Globus pallidus (tissue), 1 donor: Measurements from ENCODE around the gene SP100.
"Not testable (repeated sequence)": the region's sequence is repeated elsewhere in the genome, so short reads cannot be mapped to it uniquely, and the experiment has no call there.

ENCODE experiments used
- DNase-seq: peaks from one replicate; pipeline ENCODE4 v3.0.0-alpha.2; 2015; ENCODE audit warnings: low spot score

The SP100 gene

DNA sequence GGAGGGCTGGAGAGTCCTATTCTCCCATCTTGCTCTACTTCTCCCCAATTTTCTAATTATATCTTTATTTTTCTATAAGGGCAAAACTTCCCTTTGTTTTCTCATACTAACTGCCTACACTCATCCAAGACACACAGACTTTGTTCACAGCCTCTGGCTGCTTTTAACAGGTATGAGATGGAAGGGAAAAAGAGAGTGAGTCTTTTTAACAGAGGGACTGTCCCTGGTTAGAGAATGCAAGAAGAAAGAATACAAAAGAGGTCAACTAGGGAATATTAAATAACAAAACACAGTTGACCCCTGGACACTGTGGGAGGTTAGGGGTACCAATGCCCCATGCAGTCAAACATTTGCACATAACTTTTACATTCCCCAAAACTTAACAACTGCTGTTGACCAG lies 41.8 kb downstream of the SP100 start:
- no peak for DNase-seq

DNA sequence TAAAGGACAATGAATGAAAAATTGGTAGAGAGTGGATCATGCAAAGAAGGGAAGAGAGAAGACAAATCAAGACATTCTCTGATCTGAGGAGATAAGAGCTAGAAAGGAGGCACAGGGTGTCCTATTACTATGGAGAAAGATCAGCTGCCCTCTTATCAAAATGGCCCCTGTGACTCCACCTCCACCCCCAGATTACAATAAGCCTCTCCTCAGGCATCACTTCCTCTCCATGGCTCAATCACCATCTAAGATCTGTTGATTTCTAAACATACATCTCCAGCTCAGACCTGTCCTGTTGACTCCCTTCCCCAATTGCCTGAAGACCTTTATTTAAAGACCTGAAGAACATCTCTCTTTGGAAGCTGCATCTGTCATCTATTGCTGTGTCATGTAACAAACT lies 43.2 kb downstream of the SP100 start:
- no peak for DNase-seq

DNA sequence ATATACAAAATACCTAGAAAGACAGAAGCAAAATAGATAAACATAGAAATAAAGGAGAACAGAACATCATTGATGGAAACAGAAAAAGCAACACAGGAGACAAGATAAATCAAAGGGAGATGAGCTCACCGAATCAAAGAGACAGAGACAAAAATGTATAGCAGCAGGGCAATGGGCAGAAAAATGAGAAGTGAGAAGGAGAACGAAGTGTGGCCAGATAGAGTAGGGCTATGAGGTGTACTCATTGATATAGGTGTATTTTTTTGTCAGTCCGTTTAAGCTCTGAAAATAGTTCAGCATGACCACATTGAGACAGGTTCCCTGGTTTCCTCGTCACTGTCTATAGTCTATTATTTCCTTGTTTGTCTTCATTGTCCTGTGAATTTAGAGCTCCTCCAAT lies 55.1 kb downstream of the SP100 start:
- no peak for DNase-seq

DNA sequence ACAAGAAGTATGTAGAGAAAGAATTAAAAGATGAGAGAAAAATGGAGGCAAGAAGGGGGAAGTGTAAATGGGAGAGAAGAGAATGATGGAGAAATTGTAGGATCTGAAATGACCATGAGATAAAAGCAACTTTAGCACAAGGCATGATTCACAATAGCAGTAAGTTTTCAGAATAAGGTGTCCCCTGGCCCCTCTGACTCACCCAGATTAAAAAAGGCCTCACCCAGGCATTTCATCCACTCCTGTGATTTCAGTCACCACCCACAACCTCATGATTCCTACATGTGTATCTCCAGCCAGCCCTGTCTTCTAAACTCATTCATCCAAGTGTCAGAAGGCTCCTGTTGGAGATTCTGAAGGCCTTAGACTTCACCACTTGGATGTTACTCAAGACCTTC lies 56.6 kb downstream of the SP100 start:
- no peak for DNase-seq

DNA sequence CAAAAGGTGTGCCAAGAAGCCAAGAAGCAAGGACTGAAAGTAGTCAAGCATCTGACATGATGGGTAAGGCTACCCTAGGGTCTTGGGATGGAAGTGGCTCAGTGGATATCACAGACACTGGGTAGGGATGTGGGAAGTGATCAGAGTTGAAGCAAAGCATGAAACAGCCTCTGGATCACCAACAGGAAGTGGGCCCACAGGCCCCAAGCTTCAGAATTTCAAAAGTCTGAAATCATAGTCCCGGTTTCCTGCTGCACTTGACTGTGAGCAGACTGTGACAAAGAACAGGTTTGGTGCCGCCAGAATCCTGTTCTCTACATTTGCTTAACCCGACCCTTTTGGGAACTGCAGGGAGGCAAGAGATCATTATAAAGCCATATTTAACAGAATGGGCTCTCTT lies 57.4 kb downstream of the SP100 start:
- no peak for DNase-seq

DNA sequence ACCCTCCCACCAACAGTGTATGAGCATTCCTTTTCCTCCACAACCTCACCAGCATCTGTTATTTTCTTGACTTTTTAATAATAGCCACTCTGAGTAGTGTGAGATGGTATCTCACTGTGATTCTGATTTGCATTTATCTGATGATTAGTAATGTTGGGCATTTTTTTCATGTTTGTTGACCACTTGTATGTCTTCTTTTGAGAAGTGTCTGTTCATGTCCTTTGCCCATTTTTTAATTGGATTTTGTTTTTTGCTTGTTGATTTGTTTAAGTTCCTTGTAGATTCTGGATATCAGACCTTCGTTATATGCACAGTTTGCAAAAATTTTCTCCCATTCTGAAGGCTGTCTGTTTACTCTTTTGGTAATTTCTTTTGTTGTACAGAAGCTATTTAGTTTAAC lies 59.1 kb downstream of the SP100 start:
- DNase-seq: no peak

DNA sequence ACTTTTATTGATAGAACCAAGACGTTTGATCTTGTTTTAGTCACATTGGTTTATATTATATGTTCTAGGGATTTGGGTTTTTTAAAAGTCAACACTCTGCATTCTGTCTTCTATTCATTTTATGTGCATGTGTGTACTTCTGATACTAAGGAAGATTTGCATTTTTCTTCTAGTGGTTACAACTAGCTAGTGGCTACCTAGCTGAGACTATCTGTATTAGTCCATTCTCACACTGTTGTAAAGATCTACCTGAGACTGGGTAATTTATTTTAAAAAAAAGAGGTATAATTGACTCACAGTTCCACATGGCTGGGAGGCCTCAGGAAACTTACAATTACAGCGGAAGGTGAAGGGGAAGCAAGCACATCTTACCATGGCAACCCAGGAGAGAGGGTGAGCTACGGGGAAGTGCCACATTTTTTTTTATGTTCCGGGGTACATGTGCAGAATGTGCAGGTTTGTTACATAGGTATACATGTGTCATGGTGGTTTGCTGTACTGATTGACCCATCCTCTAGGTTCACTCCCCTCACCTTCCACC lies 69.9 kb downstream of the SP100 start:
- DNase-seq: no peak

DNA sequence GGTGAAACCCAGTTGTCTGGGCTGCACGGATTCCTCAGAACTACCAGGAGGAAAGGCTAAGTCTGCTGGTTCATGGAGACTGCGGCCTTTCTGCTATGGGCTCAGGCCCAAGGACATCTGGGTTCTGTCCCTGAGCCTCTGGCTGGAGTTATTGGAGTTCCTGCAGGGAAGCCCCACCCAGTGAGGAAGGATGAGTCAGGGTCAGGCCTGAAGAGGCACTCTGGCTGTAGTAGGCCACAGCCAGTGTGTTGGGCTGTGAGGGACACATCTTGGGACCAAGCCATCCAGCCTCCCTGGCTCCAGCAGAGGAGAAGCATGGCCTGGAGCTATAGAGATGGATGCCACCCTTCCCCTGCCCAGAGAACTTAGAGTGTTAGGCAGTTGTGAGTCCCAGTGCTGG lies 75.2 kb downstream of the SP100 start:
- DNase-seq: not testable (repeated sequence)

DNA sequence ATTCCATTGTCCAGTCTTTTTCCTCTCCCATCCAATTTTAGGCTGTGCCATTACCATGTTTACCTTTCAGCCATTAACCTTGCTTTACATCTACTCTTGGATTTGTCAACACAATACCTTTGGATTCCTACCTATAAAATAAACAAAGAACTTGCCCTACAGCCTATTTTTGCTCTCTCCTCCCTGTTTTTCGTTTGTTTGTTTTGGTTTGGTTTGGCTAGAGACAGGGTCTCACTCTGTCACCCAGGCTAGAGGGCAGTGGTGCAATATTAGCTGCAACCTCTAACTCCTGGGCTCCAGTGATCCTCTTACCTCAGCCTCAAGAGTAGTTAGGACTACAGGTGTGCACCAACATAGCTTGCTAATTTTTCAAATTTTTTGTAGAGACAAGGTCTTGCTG lies 76.1 kb downstream of the SP100 start:
- no peak for DNase-seq

DNA sequence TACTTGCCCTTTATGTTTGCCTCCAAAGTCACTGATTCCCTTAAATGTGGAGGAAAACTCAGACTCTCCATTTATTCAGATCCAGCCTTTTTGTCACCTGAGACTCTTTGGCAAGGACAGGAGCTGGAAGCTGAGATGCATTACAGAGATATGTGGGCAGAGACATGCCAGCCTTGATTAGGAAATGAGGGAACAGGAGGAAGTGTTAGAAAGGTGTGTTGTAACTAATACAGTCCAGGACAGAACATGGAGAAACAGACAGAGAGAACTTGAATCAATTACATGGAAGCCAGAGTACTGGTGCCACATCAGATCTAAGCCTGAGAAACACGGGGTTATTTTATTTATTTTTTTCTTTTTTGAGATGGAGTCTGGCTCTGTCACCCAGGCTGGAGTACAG lies 79.0 kb downstream of the SP100 start:
- DNase-seq: no peak

DNA sequence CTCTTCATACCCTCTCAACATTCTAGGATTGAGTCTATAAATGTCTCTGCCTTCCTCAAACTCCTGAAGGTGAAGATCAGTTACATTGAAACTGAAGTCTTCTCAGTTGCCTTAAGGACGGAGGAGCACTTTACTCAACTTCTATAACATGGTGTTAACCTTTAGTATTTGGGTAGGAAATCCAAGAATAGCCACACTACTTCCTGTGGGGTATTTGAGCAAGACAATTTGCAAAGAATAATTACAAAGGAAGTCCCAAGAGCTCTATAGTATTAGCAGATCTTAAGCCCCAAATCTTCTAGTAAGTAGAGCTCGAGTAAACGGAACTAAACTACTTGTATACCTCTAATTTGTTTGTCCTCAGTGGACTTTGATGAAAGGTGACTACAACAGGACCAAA lies 80.9 kb downstream of the SP100 start:
- DNase-seq: no peak

DNA sequence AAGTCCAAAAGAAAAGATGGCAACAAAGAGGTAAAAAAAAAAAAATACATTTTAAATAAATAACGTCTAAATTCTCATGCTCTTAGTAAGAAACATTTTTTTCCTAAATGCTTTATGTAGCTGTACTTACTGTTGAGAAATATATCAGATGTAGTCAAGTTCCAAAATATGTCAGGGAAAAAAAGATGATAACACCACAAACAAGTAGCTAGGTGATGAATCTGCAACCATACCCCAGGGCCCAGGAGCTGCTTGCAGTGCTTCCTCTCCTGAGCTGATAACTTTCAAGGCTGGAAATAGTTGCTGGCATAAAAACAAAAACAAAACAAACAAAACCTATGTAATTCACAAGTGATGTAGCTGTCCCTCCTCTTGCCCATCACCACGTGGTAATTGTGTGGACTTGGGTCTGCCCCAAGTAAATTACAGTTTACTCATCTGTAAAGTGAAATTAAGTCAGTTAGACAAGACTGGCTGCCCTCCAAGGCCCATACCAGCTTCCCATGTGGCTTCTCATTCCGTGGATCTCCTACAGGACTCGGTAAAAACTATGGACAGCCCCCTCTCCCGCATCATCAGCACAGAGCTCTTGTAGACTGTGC lies 82.6 kb downstream of the SP100 start:
- DNase-seq: no peak

DNA sequence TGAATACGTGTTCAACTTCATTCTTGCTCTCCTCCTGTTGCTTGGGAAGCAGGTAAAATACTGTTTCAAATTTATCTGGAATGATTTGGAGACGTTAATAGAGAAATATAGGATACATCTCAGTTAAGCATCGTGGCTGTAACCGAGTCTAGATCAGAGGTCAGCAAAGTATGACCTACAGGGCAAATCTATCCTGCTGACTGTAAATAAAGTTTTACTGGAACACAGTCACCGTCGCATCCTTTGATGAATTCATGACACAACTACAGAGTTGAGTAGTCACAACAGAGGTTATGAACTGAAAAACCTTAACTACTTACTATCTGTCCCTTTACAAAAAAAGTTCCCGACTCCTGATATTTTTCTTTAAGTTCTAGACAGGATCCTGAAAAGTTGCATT lies 86.6 kb downstream of the SP100 start:
- no peak for DNase-seq

DNA sequence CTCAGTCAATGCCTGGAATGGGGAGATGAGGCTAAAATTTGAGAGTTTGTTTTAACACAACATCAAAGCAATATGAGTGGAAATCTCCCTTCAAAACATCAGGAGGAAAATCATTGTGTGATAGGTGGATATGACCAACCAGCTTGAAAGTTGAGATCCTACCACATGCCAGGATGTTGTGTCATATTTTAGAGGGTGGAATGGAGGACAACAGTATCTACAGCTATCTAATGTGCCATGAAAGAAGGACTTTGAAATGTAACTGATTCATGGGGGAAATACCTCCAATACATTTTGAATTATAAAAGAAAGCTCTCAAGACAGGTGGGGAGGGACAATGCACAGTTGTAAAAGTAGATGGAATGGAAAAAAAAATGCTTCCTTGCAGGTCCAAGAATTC lies 87.8 kb downstream of the SP100 start:
- DNase-seq: no peak

DNA sequence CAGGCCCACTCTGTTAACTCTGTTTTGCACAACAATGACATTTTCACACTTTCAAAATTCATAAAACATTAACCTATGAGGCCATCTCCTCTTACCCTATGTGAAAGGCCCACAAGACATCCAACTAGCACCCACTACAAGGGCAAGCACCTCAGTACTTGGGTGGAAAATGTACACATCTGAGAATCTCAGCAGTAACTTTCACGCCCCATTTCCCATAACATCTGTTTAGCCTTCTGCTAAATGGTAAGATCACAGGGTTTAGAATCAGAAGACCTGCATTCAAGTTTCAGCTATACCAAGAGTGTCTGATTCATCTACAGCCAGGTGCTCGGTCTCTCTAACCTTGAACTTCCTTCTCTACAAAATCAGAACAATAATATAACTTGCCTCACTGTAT lies 89.2 kb downstream of the SP100 start:
- no peak for DNase-seq

DNA sequence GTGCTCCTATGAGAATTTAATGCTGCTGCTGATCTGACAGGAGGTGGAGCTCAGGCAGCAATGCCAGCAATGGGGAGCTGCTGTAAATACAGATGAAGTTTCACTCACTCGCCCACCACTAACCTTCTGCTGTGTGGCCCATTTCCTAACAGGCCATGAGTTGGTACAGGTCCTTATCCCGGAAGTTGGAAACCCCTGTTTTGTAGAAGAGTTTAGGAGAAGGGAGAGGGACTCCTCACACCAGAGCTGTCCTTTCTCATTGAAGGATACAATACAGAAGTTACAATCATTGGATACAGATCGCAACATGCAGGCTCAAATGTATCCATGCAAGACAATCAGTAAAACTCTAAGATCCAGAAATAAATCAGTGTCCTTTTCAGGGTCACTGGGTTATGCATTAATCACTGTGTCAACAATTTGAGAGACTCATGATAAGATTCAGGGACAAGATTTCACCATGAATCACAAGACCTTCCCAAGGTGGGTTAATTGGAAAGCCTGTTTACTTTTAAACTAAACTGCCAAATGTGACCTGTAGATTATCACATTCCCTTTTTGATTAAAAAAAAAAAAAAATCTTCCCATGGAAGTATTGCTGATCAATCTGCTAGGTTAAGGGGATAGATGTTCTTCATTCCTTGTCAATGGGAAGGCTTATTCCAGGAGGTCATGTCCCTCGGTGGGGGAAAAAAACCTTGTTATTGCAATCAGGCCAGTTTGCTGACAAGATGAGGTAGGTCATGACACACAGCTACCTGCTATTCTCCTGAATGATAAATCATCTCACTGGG lies 97.2 kb downstream of the SP100 start:
- no peak for DNase-seq

DNA sequence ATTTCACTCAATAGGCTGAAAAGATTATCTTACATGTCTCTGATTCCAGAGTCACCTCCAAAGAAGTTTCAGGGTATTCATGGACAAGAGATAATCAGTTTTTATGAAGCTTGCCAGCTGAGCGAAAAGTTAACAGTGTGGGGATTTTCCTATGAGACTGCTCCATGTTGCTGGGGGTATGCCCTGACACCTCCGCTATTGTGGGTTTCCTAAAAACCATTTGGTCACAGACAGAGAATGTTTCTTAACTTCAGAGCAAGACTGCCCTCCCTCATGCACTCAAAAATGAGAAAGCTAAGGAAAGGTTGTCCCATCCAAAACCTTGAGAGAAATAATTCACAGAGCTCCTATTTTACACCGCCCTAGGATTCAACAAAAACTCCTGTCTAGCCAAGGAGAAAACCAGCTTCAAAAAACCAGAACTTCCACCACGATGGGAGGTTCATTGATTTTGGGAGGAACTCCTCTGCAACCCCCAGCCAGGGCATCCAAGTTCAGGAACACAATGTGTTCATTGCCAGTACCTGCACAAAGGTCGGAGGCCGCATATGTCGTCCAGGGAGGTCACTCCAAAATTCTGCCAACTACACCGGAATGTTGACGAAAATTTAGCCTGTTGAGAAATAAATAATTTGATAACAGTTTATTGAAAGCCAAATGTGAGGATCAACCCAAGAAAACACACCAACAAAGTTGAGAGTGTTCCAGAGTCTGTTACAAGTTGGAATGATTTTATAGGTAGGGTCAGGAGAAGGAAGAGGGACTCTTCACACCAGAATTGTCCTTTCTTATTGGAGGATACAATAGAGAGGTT lies 104.3 kb downstream of the SP100 start:
- DNase-seq: no peak

DNA sequence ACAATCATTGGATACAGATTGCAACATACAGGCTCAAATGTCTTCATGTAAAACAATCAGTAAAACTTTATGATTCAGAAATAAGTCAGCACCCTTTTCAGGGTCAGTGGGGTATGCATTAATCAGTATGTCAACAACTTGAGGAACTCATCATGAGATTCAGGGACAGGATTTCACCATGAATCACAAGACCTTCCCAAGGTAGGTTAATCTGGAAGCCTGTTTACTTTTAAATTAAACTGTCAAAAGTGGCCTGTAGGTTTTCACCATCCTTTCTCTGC lies 104.8 kb downstream of the SP100 start:
- DNase-seq: no peak

DNA sequence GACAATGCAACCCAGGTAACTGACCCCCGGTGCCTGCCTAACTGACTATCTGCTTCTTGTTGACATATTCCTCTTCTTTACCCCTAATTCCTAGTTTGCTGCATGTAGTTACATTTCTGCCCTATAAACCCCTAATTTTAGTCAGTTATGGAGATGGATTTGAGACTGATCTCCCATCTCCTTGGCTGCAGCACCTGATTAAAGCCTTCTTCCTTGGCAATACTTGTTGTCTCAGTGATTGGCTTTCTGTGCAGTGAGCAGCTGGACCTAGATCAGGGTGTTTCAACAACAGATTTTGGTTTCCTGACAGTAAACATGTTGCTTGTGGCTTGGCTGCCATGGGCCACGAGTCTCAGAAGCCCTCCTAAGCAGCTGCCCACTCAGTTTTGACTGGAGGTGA lies 105.4 kb downstream of the SP100 start:
- DNase-seq: no peak

DNA sequence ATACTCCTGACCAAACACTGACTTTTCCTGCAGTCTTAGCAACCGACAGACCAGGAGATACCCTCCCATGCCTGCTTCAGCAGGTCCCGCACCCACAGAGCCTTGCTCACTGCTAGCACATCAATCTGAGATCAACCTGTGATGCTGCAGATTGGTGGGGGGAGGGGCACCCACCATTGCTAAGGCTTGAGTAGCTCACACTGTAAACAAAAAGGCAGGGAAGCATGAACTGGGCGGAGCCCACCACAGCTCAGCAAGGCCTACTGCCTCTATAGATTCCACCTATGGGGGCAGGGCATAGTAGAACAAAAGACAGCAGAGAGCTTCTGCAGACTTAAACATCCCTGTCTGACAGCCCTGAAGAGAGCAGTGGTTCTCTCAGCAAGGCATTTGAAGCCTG lies 109.7 kb downstream of the SP100 start:
- no peak for DNase-seq

DNA sequence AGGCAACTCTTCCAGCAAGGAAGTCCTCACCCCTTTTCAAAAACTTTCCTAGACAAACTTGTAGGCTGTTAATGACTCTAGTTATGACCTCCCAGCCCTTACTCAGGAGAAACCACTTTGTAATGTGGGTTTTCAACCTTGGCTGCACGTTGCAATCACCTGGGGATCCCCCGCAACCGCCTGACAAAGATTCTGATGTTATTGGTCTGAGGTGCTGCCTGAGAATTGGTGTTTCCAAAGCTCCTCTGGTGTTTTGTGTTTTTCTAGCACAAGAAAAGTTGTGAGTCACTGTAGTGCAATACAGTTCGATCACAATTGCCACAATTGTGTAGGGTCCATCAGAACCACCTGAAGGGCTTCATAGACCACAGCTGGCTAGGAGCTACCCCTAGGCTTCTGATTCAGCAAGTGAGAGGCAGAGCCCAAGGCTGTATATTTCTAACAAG lies 121.6 kb downstream of the SP100 start:
- DNase-seq: no peak

DNA sequence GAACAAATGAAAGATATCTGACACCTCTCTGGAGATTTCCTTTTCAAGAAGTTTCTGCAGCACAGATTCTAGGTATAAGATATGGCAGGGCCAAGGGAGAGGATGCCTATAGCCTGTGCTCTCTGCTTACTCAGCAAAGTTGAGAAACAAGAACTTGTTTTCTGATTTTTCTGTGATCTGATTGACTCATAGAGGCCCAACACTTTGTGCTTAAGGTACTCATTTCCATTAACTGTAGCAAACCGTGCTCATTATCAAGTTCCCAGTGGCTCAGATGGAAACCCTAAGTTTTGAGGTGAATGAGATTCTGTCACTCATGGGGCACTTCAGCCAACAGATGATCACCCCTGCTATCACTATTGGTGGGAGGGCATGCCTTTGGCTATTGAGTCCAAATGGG lies 124.3 kb downstream of the SP100 start:
- DNase-seq: no peak

DNA sequence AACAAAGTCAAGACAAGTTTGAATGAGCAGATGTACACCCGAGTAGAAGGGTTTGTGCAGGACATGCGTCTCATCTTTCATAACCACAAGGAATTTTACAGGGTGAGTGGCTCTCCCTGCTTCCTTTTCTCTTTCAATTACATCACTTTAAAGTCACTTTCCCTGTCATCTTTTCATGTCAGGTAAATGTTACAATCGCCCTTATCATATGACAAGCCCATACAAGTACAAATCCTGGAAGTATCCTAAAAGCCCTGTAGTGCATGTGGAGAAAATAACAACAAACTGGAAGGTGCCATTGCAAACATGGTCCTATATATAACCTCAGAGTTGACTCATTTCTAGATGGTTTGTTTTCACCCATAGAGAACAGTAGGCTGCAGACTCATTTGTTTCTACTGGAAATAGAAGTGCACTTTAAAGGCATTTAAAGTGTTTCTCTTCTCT lies 126.0 kb downstream of the SP100 start:
- DNase-seq: no peak
